Fibroblast of lung (primary cell): ENCODE data around the gene BECN2.

ENCODE experiments used
- EZH2 ChIP-seq: IDR thresholded peaks from 2 replicates; pipeline ENCODE4 v1.5.1; 2012; ENCODE audit warnings: low read length, control low read depth, mild to moderate bottlenecking; ENCODE audit errors: missing control alignments
- TF ChIP-seq, protein P1 (sequence below), 2 donors: IDR thresholded peaks in 1 of 2; conservative IDR thresholded peaks in 1 of 2; 1 replicate in 1 of 2; 2 replicates in 1 of 2; pipeline ENCODE4 v1.5.1; 2011 to 2012; ENCODE audit warnings: low read length in 2 of 2, control low read depth in 1 of 2, inconsistent platforms in 1 of 2, low read depth in 1 of 2, mild to moderate bottlenecking in 1 of 2

DNA sequence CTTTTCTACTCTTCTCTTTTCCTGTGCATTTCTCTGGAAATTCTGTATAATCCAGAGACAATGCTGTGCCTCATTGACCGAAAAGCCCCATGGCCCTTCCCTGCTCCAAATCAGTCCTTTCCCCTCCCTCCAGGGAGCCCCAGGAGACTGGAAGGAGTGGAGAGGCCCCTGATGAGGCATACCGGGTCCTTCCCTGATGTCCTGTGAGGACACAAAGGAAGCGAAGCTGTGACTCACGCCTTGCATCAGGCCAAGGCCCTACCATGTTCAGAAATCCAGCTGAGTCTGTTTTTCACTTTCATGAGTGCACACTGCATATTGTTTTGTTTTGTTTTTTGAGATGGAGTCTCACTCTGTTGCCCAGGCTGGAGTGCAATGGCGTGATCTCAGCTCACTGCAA is 38.7 kb upstream of the BECN2 start:
- TF ChIP-seq, protein P1, sequence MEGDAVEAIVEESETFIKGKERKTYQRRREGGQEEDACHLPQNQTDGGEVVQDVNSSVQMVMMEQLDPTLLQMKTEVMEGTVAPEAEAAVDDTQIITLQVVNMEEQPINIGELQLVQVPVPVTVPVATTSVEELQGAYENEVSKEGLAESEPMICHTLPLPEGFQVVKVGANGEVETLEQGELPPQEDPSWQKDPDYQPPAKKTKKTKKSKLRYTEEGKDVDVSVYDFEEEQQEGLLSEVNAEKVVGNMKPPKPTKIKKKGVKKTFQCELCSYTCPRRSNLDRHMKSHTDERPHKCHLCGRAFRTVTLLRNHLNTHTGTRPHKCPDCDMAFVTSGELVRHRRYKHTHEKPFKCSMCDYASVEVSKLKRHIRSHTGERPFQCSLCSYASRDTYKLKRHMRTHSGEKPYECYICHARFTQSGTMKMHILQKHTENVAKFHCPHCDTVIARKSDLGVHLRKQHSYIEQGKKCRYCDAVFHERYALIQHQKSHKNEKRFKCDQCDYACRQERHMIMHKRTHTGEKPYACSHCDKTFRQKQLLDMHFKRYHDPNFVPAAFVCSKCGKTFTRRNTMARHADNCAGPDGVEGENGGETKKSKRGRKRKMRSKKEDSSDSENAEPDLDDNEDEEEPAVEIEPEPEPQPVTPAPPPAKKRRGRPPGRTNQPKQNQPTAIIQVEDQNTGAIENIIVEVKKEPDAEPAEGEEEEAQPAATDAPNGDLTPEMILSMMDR (conservative IDR thresholded peaks at IDR 0.05 in 1 of 2, IDR thresholded peaks at IDR 0.05 in 1 of 2; ENCODE audit: low read depth in 1 of 2, low read length in 2 of 2) = no peak
- no peak for TF ChIP-seq EZH2
